ENCODE measurements around the gene GLUD2. TPM values are rescaled to one million over a fixed set of nuclear protein-coding genes. Genes with fewer than 3 reads are reported as not detected.

GLUD2 gene
- polyA plus RNA-seq, 4 donors, result 3.0 to 5.1 (median 4.1) TPM

DNA sequence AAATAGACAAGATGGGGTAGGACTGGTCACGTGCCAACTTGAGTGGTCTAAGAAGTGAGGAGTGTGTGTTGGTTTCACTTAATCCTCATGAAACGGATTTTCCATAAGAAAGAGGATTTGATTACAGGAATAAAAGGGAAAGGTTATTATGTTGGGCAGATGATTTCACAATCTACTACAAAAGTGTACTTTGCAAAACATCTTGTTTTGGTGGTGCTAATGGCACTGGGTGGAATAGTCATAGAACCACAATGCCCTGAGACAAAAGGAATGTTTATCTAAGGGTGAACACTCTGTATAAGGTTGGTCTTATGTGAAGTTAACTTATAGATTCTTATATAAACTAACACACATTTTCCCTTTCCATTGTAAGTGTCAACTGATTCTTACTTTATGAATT, 45.6 kb downstream of the GLUD2 start:
- no peak for DNase-seq (ENCODE audit: low read depth in 4 of 4, low spot score in 3 of 4)

Other genes with a start within 250 kb of the GLUD2 start
- gene CT47B1, start 171.7 kb upstream of the GLUD2 start, polyA plus RNA-seq (ENCODE audit: insufficient read length in 4 of 4), result not detected
- gene CT47A11, start 110.5 kb upstream of the GLUD2 start, polyA plus RNA-seq (ENCODE audit: insufficient read length in 4 of 4), result not detected
- not detected for gene CT47A10, start 105.6 kb upstream of the GLUD2 start, polyA plus RNA-seq (ENCODE audit: insufficient read length in 4 of 4)
- gene CT47A9, start 100.7 kb upstream of the GLUD2 start, polyA plus RNA-seq (ENCODE audit: insufficient read length in 4 of 4), result not detected
- not detected for gene CT47A8, start 95.9 kb upstream of the GLUD2 start, polyA plus RNA-seq (ENCODE audit: insufficient read length in 4 of 4)
- gene CT47A7, start 91.0 kb upstream of the GLUD2 start, polyA plus RNA-seq (ENCODE audit: insufficient read length in 4 of 4), result not detected
- not detected for gene CT47A6, start 86.1 kb upstream of the GLUD2 start, polyA plus RNA-seq (ENCODE audit: insufficient read length in 4 of 4)
- not detected for gene CT47A5, start 81.3 kb upstream of the GLUD2 start, polyA plus RNA-seq (ENCODE audit: insufficient read length in 4 of 4)
- gene CT47A4, start 76.4 kb upstream of the GLUD2 start, polyA plus RNA-seq (ENCODE audit: insufficient read length in 4 of 4), result not detected
- not detected for gene CT47A3, start 71.5 kb upstream of the GLUD2 start, polyA plus RNA-seq (ENCODE audit: insufficient read length in 4 of 4)
- gene CT47A2, start 66.7 kb upstream of the GLUD2 start, polyA plus RNA-seq (ENCODE audit: insufficient read length in 4 of 4), result not detected
- gene CT47A1, start 61.9 kb upstream of the GLUD2 start, polyA plus RNA-seq (ENCODE audit: insufficient read length in 4 of 4), result not detected

Measured in left renal pelvis (tissue), 4 donors.